Measurements from ENCODE around the gene DPM2.

The DPM2 gene

DNA sequence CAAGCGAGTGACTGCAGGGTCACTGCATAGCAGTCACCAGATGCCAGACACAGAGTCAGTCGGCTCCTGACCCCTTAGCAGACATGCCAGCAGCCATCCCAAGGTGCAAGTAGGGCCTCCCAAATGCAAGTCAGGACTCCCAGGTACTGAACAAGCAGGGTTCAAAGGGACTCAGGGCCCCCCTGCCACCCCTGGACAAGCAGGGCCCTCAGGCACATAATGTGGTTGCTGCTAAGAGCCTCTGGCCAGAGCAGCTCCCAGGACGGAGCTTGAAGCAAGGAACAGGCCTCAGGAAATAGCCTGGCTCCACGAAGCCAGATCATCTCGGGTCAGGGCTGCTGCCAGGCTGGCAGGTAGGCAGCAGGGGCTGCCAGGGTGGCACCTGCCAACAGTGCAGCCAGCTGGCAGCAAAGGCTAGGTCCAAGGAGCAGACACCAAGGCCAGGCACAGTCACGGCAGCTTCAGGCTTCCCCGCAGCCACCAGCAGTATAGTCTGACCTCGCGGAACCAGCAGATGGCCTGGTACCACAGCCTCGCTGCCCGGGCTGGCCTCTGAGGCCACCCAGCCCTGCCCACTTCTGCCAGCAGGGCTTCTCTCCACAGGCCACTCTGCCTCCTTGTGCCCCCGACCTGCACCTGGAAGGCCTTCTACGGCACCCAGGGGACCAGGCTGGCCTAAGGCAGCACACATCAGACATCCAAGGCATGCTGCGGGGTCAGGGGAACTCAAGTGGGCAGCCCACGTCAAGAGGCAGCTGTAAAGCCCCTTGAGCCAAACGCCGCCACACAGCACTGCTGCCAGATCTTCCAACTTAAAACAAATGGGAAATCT lies 35.7 kb upstream of the DPM2 start:
- DNase-seq (ENCODE audit: low read depth in 2 of 2), result no peak

DNA sequence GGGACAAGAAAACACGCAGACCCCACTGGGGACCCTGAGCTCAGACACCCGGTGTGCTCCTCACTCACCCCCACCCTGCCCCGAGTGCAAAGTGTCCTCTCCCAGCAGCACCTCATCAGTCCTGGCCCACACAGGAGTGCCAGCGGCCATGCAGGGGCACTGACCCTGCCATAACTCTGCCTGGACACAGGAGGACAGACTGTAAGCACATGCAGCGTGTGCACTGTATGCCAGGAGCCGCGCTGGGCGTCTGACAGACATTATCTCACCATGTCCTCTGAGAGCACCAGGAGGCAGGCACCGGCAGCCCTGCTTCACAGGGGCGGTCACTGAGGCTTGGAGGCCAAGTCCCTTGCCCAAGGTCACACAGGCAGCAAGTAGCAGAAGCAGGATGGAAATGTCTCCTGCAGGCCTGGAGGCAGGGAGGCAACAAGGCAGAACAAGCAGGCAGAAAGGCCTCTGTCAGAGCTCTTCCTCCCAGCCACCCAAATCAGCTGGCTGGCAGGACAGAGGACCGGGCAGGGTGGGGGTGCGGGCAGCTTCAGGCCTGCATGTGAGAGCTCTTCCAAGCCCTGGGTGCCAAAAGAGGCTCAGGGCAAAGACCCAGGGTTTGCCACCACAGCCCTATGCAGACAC lies 34.7 kb upstream of the DPM2 start:
- no peak for DNase-seq (ENCODE audit: low read depth in 2 of 2)

DNA sequence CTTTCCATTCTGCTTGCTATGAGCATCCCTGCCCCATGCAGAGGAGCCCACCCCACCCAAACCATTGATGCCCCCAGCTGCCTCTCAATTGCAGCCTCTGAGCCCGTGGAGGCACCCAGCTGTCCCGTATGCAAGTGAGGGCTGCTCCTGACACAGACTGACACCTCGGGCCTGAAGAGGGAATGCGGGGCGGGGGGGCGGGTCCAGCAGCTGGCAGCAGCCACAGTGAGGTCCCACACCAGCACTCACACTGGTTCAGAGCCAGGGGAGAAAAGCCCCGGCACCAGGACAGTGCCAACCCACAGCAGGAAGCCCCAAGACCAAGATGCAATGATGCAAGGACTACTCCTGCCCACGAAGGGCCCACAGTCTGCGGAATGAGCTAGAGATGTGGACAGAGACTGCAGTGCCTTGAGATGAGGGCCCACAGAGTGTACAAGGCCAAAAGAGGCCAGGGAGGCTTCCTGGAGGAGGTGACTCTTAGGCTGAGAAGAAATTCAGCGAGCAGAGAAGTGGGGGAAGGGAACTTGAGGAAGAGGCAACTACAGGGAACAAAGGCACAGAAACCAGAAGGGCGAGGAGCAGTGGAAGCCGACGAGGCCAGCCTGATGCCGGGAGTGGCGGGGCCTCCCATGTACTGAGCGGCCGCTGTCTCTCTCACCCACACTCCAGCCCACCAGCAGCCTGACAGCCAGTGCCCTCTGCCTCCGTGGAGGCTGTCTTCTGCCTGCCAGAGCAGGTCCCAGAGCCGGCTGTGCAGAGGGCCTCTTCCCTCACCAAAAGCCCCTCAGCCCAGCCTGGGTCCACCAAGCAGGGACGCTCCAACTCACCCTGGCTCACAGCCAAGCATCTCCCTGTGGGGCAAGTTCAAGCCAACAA lies 33.9 kb upstream of the DPM2 start:
- DNase-seq (ENCODE audit: low read depth in 2 of 2), result no peak

DNA sequence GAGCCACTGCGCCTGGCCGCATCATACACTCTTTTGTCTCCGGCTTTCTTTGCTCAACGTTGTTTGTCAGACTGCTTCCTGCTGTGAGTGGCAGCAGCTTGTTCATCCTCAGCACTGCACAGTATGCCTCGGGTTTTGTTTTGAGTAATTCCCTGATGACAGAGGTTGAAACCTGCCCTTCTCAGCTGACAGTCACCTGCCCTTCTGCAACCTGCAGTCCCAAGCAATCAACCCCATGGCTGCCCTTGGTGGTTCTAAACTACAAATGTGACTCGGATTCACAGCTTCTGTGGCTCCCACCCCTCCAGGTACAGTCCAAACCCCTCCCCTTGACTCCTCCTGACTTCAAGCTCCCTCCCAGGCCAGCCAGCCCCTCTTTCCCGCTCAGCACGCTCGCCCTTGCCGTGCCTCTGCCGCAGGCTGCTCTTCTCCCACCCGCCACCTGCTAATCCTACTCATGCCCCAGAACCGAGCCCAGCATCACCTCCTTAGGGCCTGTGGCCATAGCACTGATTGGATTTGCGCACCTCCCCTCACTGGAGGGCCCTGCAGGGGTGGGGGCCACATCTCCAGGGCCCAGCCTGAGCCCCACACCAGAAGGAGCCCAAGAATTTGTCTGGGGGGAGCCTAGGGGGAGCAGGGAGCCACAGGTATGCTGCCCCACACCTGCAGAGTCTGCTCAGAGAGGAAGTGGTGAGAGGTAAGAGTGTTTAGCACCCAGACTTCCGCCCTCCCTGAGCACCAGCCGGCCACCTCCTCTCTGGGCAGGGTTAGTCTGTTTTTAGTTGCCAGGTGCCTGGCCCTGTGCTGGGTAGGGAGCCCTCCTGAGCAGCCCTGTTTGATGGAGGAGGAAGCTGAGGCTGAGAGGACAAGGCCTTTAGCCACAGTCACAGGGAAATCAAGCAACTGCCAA lies 33.0 kb upstream of the DPM2 start:
- DNase-seq (ENCODE audit: low read depth in 2 of 2), result no peak

DNA sequence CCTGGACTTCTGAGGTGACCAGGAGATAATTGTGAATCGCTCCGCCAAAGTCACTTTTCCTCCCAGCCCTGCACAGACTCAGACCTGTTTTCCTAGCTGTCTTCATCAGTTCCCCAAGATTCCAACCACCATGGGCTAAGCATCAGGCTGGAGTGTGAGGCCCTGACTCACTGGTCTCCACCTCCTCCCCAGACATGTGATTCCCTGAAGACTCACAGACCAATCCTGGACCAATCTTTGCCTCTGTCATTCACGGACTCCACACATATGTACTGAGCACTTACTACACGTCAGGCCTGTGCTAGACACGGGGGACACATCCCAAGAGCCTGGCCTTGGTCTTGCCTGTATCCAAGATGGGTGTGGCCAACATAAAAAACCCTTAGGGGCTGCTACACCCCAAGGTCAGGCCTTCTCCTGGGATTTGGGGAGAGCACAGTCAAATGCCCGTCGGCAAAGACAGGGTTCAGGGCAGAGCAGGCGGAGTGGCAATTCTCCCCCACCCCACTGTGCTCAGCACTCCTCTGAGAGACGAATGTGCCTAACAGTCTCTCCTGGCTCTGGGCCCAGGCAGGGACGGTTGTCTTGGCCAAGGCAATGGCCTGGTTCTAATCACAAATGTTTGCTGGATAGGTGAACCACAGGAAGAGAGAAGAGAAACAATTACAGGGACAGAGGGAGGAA lies 31.2 kb upstream of the DPM2 start:
- DNase-seq (ENCODE audit: low read depth in 2 of 2), result no peak

DNA sequence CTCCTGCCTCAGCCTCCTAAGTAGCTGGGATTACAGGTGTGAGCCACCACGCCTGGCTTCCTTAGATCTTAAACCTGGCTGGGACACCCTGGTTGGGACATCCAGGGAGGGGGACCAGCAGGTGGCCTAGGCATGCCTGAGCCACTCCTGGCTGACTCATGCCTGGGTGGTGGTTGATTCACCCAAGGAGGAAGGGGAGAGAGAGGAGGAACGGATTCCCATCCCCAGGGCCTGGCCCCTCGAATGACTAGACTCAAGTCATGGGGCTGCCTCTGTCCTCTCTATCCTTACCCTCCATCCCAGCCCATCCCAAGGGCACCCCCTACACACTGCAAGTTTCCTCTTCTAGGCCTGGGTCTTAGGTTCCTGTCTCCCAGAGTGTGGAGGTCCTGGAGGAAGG lies 30.4 kb upstream of the DPM2 start:
- DNase-seq (ENCODE audit: low read depth in 2 of 2), result no peak

DNA sequence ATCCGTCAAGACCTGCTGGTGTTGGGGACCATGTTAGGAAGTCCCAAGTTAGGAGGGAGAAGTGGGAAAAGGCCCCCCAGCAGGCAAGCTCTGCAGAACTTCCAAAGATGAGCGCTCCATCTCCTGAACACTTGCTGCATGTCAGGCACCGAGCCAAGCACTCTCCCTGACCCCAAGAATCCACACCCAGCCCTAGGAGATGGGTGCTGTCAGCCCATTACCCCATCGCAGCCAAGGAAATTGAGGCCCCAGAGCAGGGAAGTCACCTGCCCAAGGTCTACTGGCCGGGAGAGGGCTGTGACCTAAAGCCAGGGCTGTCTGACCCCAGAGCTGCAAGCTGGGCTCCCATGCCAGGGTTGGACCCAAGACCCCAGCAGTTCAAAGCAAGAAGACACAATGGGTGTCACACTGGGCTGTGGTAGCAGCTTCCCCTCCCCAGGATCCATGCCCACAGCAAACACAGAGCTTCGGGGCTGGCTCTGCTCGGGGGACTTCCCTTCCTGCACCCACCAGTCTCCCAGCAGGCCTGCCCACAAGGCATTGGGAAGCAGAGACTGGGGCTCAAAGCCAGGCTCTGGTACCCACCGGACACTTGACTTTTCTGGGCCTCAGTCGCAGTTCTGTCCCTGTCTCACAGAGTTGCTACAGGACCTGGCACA lies 29.6 kb upstream of the DPM2 start:
- DNase-seq (ENCODE audit: low read depth in 2 of 2), result no peak

DNA sequence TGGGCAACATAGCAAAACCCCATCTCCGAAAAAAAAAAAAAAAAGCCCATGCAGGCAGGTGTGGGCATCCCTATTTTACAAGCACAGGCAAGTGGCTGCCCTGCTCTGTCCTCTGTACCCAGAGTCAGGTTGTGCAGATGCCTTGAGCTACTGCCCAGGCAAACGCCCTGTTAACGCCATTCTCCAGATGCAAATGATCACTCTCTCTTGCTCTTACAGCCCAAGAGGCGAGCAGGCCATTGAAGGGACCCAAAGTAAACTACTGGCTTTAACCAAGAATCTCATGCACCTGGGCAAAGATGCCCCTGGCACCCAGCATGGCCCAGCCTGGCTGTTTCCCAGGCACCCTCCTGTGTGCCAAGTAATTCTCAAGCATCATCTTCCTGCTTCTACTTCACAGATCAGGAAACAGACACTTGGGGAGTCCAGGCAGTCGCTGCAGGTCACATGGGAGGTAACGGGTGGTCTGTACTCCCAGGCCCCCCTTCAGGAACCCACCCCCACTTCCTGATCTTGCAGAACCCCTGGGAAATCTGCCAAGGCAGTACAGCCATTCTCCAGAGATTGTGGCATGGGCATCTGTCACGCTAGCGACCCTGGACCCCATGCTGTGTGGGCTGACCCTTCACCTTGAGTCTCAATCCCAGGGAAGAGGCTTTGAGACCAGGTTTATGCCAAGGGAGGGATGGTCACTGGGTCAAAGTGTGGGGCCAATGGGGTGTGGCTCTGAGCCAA lies 28.9 kb upstream of the DPM2 start:
- DNase-seq (ENCODE audit: low read depth in 2 of 2), result no peak

DNA sequence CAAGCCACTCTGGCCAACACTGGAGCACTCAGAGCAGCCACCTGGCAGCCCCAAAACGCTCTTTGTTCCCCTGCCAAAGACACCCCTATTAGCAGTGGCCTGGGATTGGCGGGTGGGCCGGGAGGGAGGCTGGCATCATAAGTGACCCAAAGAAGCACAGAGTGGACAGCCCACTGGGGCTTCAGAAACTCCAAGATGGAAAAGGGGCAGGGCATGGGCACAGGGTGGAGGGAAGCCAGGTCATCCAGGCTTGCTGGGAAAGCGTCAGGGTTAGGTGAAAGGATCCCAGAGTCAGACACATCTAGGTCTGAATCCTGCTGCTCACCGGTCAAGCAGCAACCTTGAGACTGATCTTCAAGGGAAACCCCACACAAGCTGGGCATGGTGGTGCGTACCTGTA lies 28.3 kb upstream of the DPM2 start:
- DNase-seq (ENCODE audit: low read depth in 2 of 2), result no peak

DNA sequence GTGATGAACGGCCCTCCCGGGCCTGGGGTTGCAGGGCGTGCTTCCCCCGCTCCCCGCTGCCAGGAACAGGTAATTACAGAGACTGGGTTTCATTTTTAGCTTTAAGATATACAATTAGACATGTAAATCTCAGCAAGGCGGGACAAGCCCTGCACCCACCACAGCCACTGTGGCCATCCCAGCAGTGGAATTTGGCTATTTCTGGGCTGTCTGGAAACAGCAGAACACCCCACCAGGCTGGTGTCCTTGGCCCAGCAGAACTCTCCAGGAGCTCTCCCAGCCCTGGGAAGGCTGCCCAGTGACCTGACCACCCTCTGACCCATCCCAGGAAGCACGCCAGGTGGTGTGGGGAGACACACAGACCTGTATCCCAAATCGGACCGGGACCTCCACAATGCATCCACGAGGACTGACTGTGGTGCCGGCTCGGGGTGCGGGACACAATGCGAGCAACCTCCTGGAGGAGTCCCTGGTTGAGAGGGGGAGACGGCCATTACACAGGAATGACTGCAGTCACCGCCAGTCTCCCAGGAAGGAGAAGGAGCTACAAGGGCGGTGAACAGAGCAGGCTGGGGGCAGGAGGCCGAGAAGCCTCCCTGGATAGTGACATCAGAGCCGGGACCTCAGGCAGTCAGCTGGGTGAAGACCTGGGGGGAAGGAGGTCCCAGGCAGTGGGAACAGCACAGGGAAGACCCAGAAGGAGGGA lies 25.9 kb upstream of the DPM2 start:
- no peak for DNase-seq (ENCODE audit: low read depth in 2 of 2)

DNA sequence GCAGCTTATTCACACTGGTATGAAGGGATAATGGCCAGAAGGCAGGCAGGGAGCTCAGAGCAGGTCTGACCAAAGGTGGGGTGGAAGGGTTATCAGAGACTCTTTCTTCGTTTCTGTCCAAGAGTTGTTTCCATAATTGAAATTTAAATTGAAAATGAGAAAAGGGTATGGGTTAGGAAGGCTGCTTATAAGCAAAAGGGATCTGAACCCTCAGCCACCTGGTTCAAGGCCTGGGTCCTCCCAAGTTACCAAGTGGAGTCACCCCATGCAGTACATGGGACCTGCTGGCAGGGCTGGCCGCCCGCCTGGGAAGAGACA lies 25.3 kb upstream of the DPM2 start:
- no peak for DNase-seq (ENCODE audit: low read depth in 2 of 2)

DNA sequence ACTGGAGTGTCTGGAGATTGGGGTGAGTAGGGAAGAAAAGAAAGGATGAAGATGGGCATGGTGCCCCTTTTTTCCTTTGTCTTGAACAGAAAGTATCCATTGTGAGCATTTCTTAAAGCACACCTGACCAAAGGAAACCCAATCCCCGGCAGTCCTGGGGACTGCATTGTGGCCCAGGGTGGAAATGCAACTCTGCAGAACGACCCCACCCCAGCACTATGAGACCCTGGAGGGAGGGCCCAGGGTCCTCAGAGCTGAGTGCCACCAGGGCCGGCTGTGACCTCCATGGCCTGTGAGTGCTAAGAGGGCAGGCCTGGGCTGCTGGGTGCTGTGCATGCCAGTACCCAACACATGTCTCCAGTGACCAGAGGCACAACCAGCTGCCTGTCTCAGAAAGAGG lies 24.6 kb upstream of the DPM2 start:
- no peak for DNase-seq (ENCODE audit: low read depth in 2 of 2)

DNA sequence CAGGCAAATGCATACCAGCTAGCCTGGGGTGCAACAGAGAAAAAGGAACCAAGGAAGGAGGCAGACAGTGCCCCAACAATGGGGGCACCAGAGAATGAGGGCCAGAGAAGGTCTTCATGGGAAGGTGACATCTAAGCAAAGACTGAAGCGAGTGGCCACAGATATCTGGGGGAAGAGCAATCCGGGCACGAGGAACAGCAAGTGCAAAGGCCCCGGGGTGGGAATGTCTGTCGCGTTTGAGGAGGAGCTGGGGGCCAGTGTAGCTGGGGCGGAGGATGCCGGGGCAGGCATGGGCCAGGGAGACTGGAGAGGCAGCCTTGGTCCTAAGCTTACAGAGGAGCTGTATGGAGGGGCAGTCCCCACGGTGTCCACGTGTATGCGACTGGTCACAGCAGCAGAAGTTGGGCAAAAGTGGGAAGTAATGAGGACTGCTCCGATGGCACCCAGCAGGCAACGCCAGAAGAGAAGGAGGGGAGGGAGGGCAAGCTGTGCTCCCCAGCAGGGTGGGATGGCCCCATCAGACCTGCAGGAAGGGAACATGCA lies 24.0 kb upstream of the DPM2 start:
- DNase-seq (ENCODE audit: low read depth in 2 of 2), result no peak

DNA sequence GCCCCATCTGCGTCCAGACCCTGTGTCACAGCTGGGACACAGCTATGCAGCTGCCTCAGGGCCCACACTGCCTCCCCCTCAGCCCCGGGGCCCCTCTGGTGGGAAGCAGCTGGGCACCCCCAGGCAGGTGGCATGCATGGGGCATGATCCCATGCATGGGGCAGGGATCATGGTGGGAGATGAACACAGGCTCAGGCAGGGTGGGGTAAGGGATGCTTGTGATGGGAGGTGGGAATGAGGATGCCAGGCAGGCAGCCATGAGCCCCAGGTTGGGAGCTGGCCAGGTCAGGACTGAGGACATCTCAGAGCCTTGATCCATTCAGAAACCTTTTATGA lies 23.5 kb upstream of the DPM2 start:
- DNase-seq (ENCODE audit: low read depth in 2 of 2), result no peak

DNA sequence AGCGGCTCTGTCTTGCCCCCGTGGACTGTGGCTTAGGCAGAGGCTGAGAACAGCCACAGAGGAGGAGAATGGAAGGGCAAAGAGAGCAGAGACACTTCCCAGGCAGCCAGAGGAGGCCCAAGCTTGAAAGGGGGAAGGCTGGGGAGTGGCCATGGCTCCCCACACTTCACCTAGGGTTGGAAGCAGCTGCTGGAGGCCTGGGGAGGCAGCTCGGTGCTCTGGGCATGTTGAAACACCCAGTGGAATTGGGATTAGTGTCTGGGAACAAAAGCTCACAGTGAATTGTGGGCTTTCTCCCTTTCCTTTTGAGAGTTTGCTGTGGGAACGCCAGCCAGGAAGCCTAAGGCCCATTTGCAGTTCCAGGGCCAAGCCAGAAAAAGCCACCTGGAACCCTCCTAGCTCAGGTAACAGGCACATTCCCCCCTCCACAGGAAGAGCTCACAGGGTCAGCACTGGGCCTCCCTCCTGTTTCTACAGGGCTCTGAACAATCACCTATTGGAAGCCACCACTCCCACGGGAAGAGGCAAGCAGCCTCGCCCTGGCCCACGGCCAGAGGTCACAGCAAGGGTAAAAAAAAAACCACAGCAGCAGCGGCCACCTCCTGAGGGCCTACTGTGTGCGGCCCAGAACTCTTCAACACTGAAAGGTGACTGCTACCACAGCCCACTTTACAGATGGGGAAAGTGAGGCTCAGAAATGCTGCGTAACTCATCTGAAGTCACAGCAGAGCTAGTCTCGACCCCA lies 22.9 kb upstream of the DPM2 start:
- no peak for DNase-seq (ENCODE audit: low read depth in 2 of 2)

DNA sequence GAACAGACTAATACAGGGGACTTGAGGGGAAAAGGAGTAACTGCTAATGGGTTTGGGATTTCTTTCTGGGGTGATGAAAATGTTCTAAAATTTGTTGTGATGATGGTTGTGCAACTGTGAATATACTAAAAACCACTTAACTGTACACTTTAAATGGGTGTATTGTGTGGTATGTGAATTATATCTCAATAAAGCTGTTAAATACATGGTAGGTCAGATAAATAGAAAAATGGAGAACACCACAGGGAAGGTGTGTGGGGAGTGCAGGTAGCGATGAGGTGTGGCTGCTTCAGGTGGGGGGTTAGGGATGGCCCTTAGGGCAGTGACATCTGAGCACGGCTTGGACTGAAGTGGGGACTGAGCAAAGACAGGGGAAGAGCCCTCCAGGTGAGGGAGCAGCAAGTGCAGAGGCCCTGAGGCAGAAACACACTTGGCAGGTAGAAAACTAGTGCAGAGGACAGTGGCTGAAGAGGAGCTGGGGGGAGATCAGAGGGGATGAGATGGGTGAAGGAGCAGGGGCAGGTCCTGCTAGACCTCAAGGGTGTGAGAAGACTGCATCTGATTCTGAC lies 22.3 kb upstream of the DPM2 start:
- DNase-seq (ENCODE audit: low read depth in 2 of 2), result no peak

DNA sequence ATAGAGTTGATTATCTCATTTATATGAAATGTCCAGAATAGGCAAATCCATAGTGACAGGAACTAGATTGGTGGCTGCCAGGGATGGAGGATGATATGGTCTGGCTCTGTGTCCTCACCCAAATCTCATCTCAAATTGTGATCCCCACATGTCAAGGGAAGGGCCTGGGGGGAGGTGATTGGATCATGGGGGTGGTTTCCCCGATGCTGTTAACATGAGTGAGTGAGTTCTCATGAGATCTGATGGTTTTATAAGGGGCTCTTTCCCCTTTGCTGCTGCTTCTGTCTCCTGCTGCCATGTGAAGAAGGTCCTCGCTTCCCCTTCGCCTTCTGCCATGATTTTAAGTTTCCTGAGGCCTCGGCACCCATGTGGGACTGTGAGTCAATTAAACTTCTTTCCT lies 21.7 kb upstream of the DPM2 start:
- DNase-seq (ENCODE audit: low read depth in 2 of 2), result no peak

DNA sequence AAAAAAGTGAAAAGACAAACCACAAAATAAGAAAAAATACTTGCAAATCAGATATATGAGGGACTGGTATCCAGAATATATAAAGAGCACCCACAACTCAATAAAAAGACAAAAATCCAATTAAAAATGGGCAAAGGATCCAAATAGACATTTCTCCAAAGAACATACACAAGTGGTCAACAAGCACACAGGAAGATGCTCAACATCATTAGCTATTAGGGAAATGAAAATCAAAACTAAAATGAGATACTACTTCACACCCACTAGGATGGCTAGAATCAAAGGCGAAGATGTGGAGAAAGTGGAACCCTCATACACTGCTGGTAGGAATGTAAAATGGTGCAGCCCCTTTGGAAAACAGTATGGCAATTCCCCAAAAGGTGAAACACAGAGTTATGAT lies 21.1 kb upstream of the DPM2 start:
- no peak for DNase-seq (ENCODE audit: low read depth in 2 of 2)
